H1 (cell line): Measurements from ENCODE around the gene DTWD2.

Source experiments
- CEBPB ChIP-seq: IDR thresholded peaks from 2 replicates; pipeline ENCODE4 v1.6.1; 2012; ENCODE audit warnings: low read depth, low read length
- CTCF ChIP-seq, 3 experiments: IDR thresholded peaks; 1 replicate in 2 of 3; 2 replicates in 1 of 3; pipeline versions ENCODE4 v1.5.1 to v1.6.1; 2011; ENCODE audit warnings: low read length in 3 of 3, mild to moderate bottlenecking in 3 of 3, inconsistent platforms in 2 of 3, low read depth in 1 of 3, moderate library complexity in 1 of 3; ENCODE audit not compliant: insufficient read depth in 1 of 3; ENCODE audit errors: control extremely low read depth in 1 of 3
- EP300 ChIP-seq, 2 experiments: IDR thresholded peaks; 1 replicate in 1 of 2; 2 replicates in 1 of 2; pipeline ENCODE4 v1.6.1; 2011 to 2012; ENCODE audit warnings: low read depth in 2 of 2, low read length in 2 of 2, mild to moderate bottlenecking in 2 of 2, borderline replicate concordance in 1 of 2, inconsistent platforms in 1 of 2, moderate library complexity in 1 of 2
- EZH2 ChIP-seq: fragments of 200-600 bp; sonication (generic); IDR thresholded peaks from 2 replicates; pipeline ENCODE4 v1.7.1; 2012; ENCODE audit warnings: low read depth, mild to moderate bottlenecking, moderate library complexity, low read length, inconsistent platforms; ENCODE audit not compliant: severe bottlenecking
- JUND ChIP-seq: IDR thresholded peaks from 2 replicates; pipeline ENCODE4 v1.6.1; 2011; ENCODE audit warnings: mild to moderate bottlenecking, improper control_type of control experiment, low read length
- POLR2AphosphoS5 ChIP-seq: IDR thresholded peaks from 2 replicates; pipeline ENCODE4 v1.6.1; 2011; ENCODE audit warnings: low read depth, low read length
- TAF1 ChIP-seq: IDR thresholded peaks from 2 replicates; pipeline ENCODE4 v1.6.1; 2011; ENCODE audit warnings: mild to moderate bottlenecking, low read depth, low read length
- YY1 ChIP-seq: IDR thresholded peaks from 2 replicates; pipeline ENCODE4 v1.6.1; 2011; ENCODE audit warnings: low read depth, mild to moderate bottlenecking, low read length
- ZNF274 ChIP-seq: IDR thresholded peaks from 2 replicates; pipeline ENCODE4 v1.7.0; 2012; ENCODE audit warnings: low read length, borderline replicate concordance; ENCODE audit errors: extremely low read depth

DNA sequence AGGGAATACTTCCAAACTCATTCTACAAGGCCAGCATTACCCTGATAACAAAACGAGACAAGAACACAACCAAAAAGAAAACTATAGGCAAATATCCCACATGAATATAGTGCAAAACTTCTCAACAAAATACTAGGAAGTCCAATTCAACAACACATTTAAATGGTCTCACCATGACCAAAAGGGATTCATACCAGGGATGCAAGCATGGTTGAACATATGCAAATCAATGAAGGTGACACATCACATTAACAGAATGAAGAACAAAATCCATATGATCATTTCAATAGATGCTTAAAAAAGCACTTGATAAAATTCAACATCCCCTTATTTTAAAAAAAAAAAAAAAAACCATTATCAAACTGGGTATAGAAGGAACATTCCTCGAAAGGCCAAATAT is 186.0 kb downstream of the DTWD2 start:
- no peak for TF ChIP-seq TAF1
- no peak for TF ChIP-seq ZNF274
- no peak for TF ChIP-seq CTCF (IDR thresholded peaks at IDR 0.05; ENCODE audit: control extremely low read depth in 1 of 3, insufficient read depth in 1 of 3, low read depth in 1 of 3, low read length in 3 of 3)
- no peak for TF ChIP-seq EZH2
- TF ChIP-seq EP300 (IDR thresholded peaks at IDR 0.05; ENCODE audit: borderline replicate concordance in 1 of 2, low read depth in 2 of 2, low read length in 2 of 2) = no peak
- TF ChIP-seq JUND = no peak
- TF ChIP-seq POLR2AphosphoS5 = no peak
- TF ChIP-seq CEBPB = no peak
- TF ChIP-seq YY1 = no peak
